OCI-LY3 (cell line): ENCODE measurements around the gene NT5M.

Experiments
- H2AFZ ChIP-seq: fragments of 200-600, 300-600 bp; shearing (Covaris generic); 2 replicates; pipeline ENCODE4 v1.6.0; 2014; ENCODE audit warnings: antibody characterized with exemption, low read depth, low read length
- H3K27ac ChIP-seq: fragments of 200-600, 300-600 bp; sonication (generic); 2 replicates; pipeline ENCODE4 v1.5.1; 2014; ENCODE audit warnings: mild to moderate bottlenecking, low read length, moderate library complexity, mixed read lengths
- H3K27me3 ChIP-seq: fragments of 200-600, 300-600 bp; sonication (generic); 2 replicates; pipeline ENCODE4 v1.6.1; 2014; ENCODE audit warnings: low read depth, low read length, mixed read lengths
- H3K36me3 ChIP-seq: fragments of 200-600, 300-600 bp; sonication (generic); replicated peaks from 2 replicates; pipeline ENCODE3; 2014; ENCODE audit warnings: low read depth, low read length, mixed read lengths
- H3K4me1 ChIP-seq: fragments of 300-600, 200-600 bp; sonication (generic); 2 replicates; pipeline ENCODE4 v1.6.1; 2014; ENCODE audit warnings: low read length, mixed read lengths
- H3K4me2 ChIP-seq: fragments of 200-600, 300-600 bp; sonication (generic); 2 replicates; pipeline ENCODE4 v1.6.1; 2014; ENCODE audit warnings: low read length, mixed read lengths
- H3K4me3 ChIP-seq: fragments of 300-600, 200-600 bp; sonication (generic); 2 replicates; pipeline ENCODE4 v1.5.1; 2014; ENCODE audit warnings: antibody characterized with exemption, mild to moderate bottlenecking, low read length, moderate library complexity
- H3K79me2 ChIP-seq: fragments of 300-600, 200-600 bp; shearing (Covaris generic); 2 replicates; pipeline ENCODE4 v1.6.1; 2014; ENCODE audit warnings: mild to moderate bottlenecking, low read length, mixed read lengths
- H3K9ac ChIP-seq: fragments of 300-600, 200-600 bp; shearing (Covaris generic); 2 replicates; pipeline ENCODE4 v1.6.0; 2014; ENCODE audit warnings: mild to moderate bottlenecking, low read length, moderate library complexity
- H3K9me3 ChIP-seq: fragments of 200-600, 300-600 bp; shearing (Covaris generic); 2 replicates; pipeline ENCODE4 v1.6.1; 2014; ENCODE audit warnings: low read length, mixed read lengths; ENCODE audit not compliant: insufficient read depth
- H4K20me1 ChIP-seq: fragments of 200-600, 300-600 bp; sonication (generic); 2 replicates; pipeline ENCODE4 v1.6.1; 2016; ENCODE audit warnings: low read length, mixed read lengths; ENCODE audit not compliant: insufficient read depth
- EZH2phosphoT487 ChIP-seq: fragments of 200-600 bp; shearing (Covaris generic); IDR thresholded peaks from 2 replicates; pipeline ENCODE4 v1.6.1; 2018; ENCODE audit warnings: antibody characterized with exemption, mixed run types, low read depth
- TF ChIP-seq, protein P1 (sequence below): fragments of 200-600, 300-600 bp; sonication (generic); IDR thresholded peaks from 2 replicates; pipeline ENCODE4 v1.5.1; 2014; ENCODE audit warnings: antibody characterized with exemption, low read length, low read depth

NT5M gene

GRCh38 chr17:17341452-17341851 lies 38.3 kb downstream of the NT5M start:
- TF ChIP-seq EZH2phosphoT487 = no peak
- TF ChIP-seq, protein P1, sequence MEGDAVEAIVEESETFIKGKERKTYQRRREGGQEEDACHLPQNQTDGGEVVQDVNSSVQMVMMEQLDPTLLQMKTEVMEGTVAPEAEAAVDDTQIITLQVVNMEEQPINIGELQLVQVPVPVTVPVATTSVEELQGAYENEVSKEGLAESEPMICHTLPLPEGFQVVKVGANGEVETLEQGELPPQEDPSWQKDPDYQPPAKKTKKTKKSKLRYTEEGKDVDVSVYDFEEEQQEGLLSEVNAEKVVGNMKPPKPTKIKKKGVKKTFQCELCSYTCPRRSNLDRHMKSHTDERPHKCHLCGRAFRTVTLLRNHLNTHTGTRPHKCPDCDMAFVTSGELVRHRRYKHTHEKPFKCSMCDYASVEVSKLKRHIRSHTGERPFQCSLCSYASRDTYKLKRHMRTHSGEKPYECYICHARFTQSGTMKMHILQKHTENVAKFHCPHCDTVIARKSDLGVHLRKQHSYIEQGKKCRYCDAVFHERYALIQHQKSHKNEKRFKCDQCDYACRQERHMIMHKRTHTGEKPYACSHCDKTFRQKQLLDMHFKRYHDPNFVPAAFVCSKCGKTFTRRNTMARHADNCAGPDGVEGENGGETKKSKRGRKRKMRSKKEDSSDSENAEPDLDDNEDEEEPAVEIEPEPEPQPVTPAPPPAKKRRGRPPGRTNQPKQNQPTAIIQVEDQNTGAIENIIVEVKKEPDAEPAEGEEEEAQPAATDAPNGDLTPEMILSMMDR = no peak
- H3K4me2 ChIP-seq = no peak overlapping the region
- no peak overlapping the region for H3K27ac ChIP-seq
- no peak overlapping the region for H2AFZ ChIP-seq
- H3K9ac ChIP-seq = no peak overlapping the region
- no peaks in the 10 kb centered on the region for H3K27me3 ChIP-seq
- H3K36me3 ChIP-seq = no peaks in the 10 kb centered on the region
- no peak overlapping the region for H3K4me3 ChIP-seq
- H3K9me3 ChIP-seq = no peaks in the 10 kb centered on the region
- H3K79me2 ChIP-seq = no peaks in the 10 kb centered on the region
- no peaks in the 10 kb centered on the region for H4K20me1 ChIP-seq
- no peaks in the 10 kb centered on the region for H3K4me1 ChIP-seq

- Histone ChIP-seq H3K36me3 (no peaks in the 10 kb centered on the region), H3K4me3 (no peak overlapping the region), H3K9ac (no peak overlapping the region), H4K20me1 (no peaks in the 10 kb centered on the region), H3K9me3 (no peaks in the 10 kb centered on the region), H3K79me2 (no peaks in the 10 kb centered on the region), H3K27ac (no peak overlapping the region), H3K4me2 (no peak overlapping the region), H3K27me3 (no peaks in the 10 kb centered on the region), H3K4me1 (no peaks in the 10 kb centered on the region), H2AFZ (no peak overlapping the region)
- no peak for TF ChIP-seq EZH2phosphoT487
- TF ChIP-seq, protein P1 = no peak
Measured at GRCh38 chr17:17342242-17342945, 39.2 kb downstream of the NT5M start.

GRCh38 chr17:17343160-17343735 lies 40.1 kb downstream of the NT5M start:
- H3K4me3 ChIP-seq = no peak overlapping the region
- H3K4me2 ChIP-seq = no peak overlapping the region
- no peak overlapping the region for H3K9ac ChIP-seq
- no peaks in the 10 kb centered on the region for H4K20me1 ChIP-seq
- H3K9me3 ChIP-seq = no peaks in the 10 kb centered on the region
- H3K79me2 ChIP-seq = no peaks in the 10 kb centered on the region
- no peak overlapping the region for H3K27ac ChIP-seq
- no peaks in the 10 kb centered on the region for H3K4me1 ChIP-seq
- TF ChIP-seq, protein P1 = no peak
- TF ChIP-seq EZH2phosphoT487 = no peak
- H3K27me3 ChIP-seq = no peaks in the 10 kb centered on the region
- no peaks in the 10 kb centered on the region for H3K36me3 ChIP-seq
- no peak overlapping the region for H2AFZ ChIP-seq

DNA sequence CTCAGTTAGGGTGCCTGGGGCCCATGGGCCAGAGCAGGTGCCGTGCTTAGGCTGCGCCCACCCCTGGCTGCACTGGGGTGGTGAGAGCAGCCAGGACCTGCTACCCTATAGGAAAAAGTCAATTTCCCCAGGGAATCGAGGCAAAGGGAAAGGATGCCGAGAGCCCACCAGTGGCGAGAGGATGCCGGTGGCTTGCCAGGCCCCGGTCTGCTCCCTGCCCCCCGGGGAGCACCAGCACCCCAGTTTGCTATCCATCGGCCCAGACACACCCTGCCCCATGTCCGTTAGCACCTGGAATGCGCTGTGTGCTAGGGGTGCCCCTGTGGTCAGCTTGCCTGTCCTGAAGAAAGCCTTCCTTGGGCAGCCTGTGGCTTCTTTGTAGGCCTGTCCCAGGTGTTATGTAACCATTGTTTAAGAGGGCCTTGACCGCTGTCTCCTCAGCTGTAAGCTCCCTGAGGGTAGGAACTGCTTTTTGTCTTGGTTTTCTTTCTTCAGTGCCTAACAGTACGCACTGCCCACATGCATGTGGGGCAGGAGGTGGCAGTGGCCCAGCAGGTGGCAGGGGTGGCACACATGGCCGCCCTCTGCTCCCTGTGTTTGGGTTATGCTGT lies 40.8 kb downstream of the NT5M start:
- H3K27ac ChIP-seq = no peak overlapping the region
- H3K4me2 ChIP-seq = no peak overlapping the region
- TF ChIP-seq EZH2phosphoT487 = no peak
- TF ChIP-seq, protein P1 = no peak
- H3K36me3 ChIP-seq = no peaks in the 10 kb centered on the region
- no peak overlapping the region for H3K4me3 ChIP-seq
- no peaks in the 10 kb centered on the region for H4K20me1 ChIP-seq
- no peak overlapping the region for H2AFZ ChIP-seq
- no peaks in the 10 kb centered on the region for H3K27me3 ChIP-seq
- H3K9ac ChIP-seq = no peak overlapping the region
- no peaks in the 10 kb centered on the region for H3K79me2 ChIP-seq
- no peaks in the 10 kb centered on the region for H3K4me1 ChIP-seq
- H3K9me3 ChIP-seq = no peaks in the 10 kb centered on the region
